ENCODE results near the gene COPS8.

COPS8 gene

GRCh38 chr2:237091779-237092436, 6.2 kb downstream of the COPS8 start:
- H3K4me3 ChIP-seq (ENCODE audit: low read depth, low read length), result no peak overlapping the region
- TF ChIP-seq CTCF (IDR thresholded peaks at IDR 0.05; ENCODE audit: low read depth, low read length, missing control alignments), result no peak
- no peak for DNase-seq (ENCODE audit: low read depth)

GRCh38 chr2:237092506-237092905, 6.8 kb downstream of the COPS8 start:
- H3K4me3 ChIP-seq (ENCODE audit: low read depth, low read length), result no peak overlapping the region
- no peak for TF ChIP-seq CTCF (IDR thresholded peaks at IDR 0.05; ENCODE audit: low read depth, low read length, missing control alignments)
- no peak for DNase-seq (ENCODE audit: low read depth)

GRCh38 chr2:237092920-237093781, 7.5 kb downstream of the COPS8 start:
- no peak overlapping the region for H3K4me3 ChIP-seq (ENCODE audit: low read depth, low read length)
- TF ChIP-seq CTCF (IDR thresholded peaks at IDR 0.05; ENCODE audit: low read depth, low read length, missing control alignments), result no peak
- no peak for DNase-seq (ENCODE audit: low read depth)

GRCh38 chr2:237096201-237096600, 10.5 kb downstream of the COPS8 start:
- no peak overlapping the region for H3K4me3 ChIP-seq (ENCODE audit: low read depth, low read length)
- TF ChIP-seq CTCF (IDR thresholded peaks at IDR 0.05; ENCODE audit: low read depth, low read length, missing control alignments), result no peak

GRCh38 chr2:237096911-237097310, 11.2 kb downstream of the COPS8 start:
- DNase-seq (ENCODE audit: low read depth), result no peak
- TF ChIP-seq CTCF (IDR thresholded peaks at IDR 0.05; ENCODE audit: low read depth, low read length, missing control alignments), result no peak
- H3K4me3 ChIP-seq (ENCODE audit: low read depth, low read length), result no peak overlapping the region

More at GRCh38 chr2:237096201-237096600, 10.5 kb downstream of the COPS8 start:
- DNase-seq (ENCODE audit: low read depth), result no peak

- no peak for DNase-seq (ENCODE audit: low read depth)
- TF ChIP-seq CTCF (IDR thresholded peaks at IDR 0.05; ENCODE audit: low read depth, low read length, missing control alignments), result no peak
- no peak overlapping the region for H3K4me3 ChIP-seq (ENCODE audit: low read depth, low read length)
Measured at GRCh38 chr2:237097326-237097910, 11.7 kb downstream of the COPS8 start.

Data from GM12864 (cell line).